Ovary (tissue), 3 donors: Measurements from ENCODE around the gene FLYWCH2.

ENCODE experiments used
- EP300 ChIP-seq: sonication (generic); formaldehyde crosslinking; IDR thresholded peaks from one replicate; pipeline ENCODE4 v1.6.1; 2017; ENCODE audit warnings: antibody characterized with exemption
- POLR2A ChIP-seq: fragments of 450-650 bp; IDR thresholded peaks from one replicate; pipeline ENCODE4 v1.6.1; 2017; ENCODE audit warnings: antibody characterized with exemption, mild to moderate bottlenecking, moderate library complexity
- TF ChIP-seq, protein P1 (sequence below), 3 donors: fragments of 450-650 bp in 2 of 3; fragments of 200-600 bp in 1 of 3; IDR thresholded peaks; one replicate each; pipeline versions ENCODE4 v1.5.1 to v1.8.0; 2016 to 2022; ENCODE audit warnings: antibody characterized with exemption in 3 of 3, mild to moderate bottlenecking in 1 of 3
- donor health status: DM: no; HTN: no; CAD: no.

DNA sequence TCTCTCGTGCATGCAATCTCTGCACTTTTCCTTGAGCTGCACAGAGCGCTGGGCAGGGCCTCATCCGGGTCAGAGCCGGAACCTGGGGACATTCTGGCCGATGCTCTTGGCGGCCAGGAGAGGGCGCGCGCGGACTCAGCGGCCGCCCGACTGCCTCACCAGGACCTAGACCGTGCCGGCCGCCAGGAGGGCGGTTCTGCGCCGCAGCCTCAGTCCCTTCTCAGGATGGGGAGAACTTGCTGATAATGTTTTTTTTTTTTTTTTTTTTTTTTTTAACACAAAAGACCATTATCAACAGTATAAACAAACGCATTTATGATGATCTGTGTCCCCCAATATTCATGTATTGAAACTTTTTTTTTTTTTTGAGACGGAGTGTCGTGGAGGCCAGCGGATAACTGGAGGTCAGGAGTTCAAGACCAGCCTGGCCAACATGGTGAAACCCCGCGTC is 8.1 kb upstream of the FLYWCH2 start:
- TF ChIP-seq EP300 (no peak), POLR2A (no peak)
- TF ChIP-seq, protein P1, sequence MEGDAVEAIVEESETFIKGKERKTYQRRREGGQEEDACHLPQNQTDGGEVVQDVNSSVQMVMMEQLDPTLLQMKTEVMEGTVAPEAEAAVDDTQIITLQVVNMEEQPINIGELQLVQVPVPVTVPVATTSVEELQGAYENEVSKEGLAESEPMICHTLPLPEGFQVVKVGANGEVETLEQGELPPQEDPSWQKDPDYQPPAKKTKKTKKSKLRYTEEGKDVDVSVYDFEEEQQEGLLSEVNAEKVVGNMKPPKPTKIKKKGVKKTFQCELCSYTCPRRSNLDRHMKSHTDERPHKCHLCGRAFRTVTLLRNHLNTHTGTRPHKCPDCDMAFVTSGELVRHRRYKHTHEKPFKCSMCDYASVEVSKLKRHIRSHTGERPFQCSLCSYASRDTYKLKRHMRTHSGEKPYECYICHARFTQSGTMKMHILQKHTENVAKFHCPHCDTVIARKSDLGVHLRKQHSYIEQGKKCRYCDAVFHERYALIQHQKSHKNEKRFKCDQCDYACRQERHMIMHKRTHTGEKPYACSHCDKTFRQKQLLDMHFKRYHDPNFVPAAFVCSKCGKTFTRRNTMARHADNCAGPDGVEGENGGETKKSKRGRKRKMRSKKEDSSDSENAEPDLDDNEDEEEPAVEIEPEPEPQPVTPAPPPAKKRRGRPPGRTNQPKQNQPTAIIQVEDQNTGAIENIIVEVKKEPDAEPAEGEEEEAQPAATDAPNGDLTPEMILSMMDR (IDR thresholded peaks at IDR 0.05) = peak; percentile 92 to 97 (median 95)
